ENCODE measurements around the gene ABCC4. TPM values are rescaled to one million over a fixed set of nuclear protein-coding genes. Genes with fewer than 3 reads are reported as not detected.

Gene ABCC4
- total RNA-seq, 1 experiment from 2014 or later: 26.3 TPM

GRCh38 chr13:95328386-95328785 is 27.1 kb upstream of the ABCC4 start (continued):
- TF ChIP-seq REST (IDR thresholded peaks at IDR 0.05; ENCODE audit: low read depth) (no peak), FOSL1 (IDR thresholded peaks at IDR 0.05; ENCODE audit: low read depth) (no peak), TCF7L2 (IDR thresholded peaks at IDR 0.05; ENCODE audit: borderline replicate concordance, extremely low read depth, insufficient read depth, insufficient read length) (no peak), POLR2AphosphoS5 (IDR thresholded peaks at IDR 0.05; ENCODE audit: low read depth, low read length) (no peak)

GRCh38 chr13:95327190-95327589 is 25.9 kb upstream of the ABCC4 start:
- H4K20me1 ChIP-seq (ENCODE audit: insufficient read depth): no peaks in the 10 kb centered on the region
- ChIA-PET CTCF (no interaction called here), RAD21 (ENCODE audit: low non-redundant PET in 1 of 2, low total read pairs in 2 of 2, uncharacterized antibody in 2 of 2, unreplicated experiment in 2 of 2) (no interaction called here), POLR2A (no interaction called here)
- no peak for DNase-seq (ENCODE audit: low read depth, low spot score)
- BruUV-seq (replicated peaks): no TSS peak
- H3K4me3 ChIP-seq (replicated peaks in 1 of 2; ENCODE audit: low read depth in 1 of 2, low read length in 2 of 2): no peak overlapping the region
- H3K36me3 ChIP-seq (ENCODE audit: control insufficient read depth in 1 of 2, insufficient read depth in 2 of 2, low read length in 2 of 2): no peaks in the 10 kb centered on the region
- ATAC-seq: no peak
- H3K4me2 ChIP-seq (ENCODE audit: low read length): no peak overlapping the region
- no peaks in the 10 kb centered on the region for H3K9me3 ChIP-seq (ENCODE audit: control insufficient read depth in 1 of 2, insufficient read depth in 1 of 2, low read depth in 1 of 2, low read length in 2 of 2)
- intact Hi-C loops (cut with micrococcal nuclease): no loop called here
- TF ChIP-seq YY1 (IDR thresholded peaks at IDR 0.05; ENCODE audit: extremely low read depth, insufficient replicate concordance, low read depth, low read length): no peak
- TF ChIP-seq SRF (IDR thresholded peaks at IDR 0.05; ENCODE audit: low read depth): no peak
- TF ChIP-seq POLR2A (IDR thresholded peaks at IDR 0.05; ENCODE audit: borderline replicate concordance, extremely low read depth, insufficient read depth, insufficient read length): no peak
- TF ChIP-seq CEBPB (IDR thresholded peaks at IDR 0.05; ENCODE audit: low read depth): no peak
- TF ChIP-seq RAD21 (IDR thresholded peaks at IDR 0.05; ENCODE audit: low read depth): no peak
- TF ChIP-seq ELF1 (IDR thresholded peaks at IDR 0.05; ENCODE audit: borderline replicate concordance, low read depth): no peak
- no peak for TF ChIP-seq TCF7L2 (IDR thresholded peaks at IDR 0.05; ENCODE audit: borderline replicate concordance, extremely low read depth, insufficient read depth, insufficient read length)
- H3K79me2 ChIP-seq (ENCODE audit: insufficient read depth, low read length): no peaks in the 10 kb centered on the region
- H3K4me1 ChIP-seq (ENCODE audit: control insufficient read depth in 1 of 2, insufficient read depth in 2 of 2, low read length in 2 of 2): no peaks in the 10 kb centered on the region
- H3K27me3 ChIP-seq (ENCODE audit: insufficient read depth, low read length): no peaks in the 10 kb centered on the region
- H3K9me2 ChIP-seq (ENCODE audit: insufficient read depth): no peaks in the 10 kb centered on the region
- H2AFZ ChIP-seq (ENCODE audit: low read depth, low read length, poor library complexity, severe bottlenecking): no peak overlapping the region
- H3K9ac ChIP-seq (ENCODE audit: low read length): no peak overlapping the region
- H3K27ac ChIP-seq (ENCODE audit: low read depth, low read length): no peak overlapping the region
